ENCODE data around the gene TMEM120A.

DNA sequence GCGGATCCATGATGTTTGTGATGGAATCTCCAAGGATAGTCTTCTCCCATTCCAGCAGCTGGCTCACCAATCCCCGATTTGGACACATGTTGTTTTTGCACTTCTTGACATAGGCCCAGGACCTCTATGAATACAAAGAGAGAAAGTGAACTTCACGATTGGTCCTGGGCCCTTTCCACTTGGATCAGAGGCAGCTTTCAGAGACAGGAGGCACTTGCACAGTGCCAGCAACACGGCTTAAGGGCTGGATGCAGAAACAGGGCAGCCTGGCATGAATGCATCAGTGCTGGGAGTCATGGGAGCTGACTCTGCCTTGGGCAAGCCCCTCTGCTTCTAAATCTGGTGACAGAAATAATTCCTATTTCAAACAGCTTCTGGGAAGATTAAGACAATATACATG is 2.1 kb upstream of the TMEM120A start:
- TF ChIP-seq, protein P1, sequence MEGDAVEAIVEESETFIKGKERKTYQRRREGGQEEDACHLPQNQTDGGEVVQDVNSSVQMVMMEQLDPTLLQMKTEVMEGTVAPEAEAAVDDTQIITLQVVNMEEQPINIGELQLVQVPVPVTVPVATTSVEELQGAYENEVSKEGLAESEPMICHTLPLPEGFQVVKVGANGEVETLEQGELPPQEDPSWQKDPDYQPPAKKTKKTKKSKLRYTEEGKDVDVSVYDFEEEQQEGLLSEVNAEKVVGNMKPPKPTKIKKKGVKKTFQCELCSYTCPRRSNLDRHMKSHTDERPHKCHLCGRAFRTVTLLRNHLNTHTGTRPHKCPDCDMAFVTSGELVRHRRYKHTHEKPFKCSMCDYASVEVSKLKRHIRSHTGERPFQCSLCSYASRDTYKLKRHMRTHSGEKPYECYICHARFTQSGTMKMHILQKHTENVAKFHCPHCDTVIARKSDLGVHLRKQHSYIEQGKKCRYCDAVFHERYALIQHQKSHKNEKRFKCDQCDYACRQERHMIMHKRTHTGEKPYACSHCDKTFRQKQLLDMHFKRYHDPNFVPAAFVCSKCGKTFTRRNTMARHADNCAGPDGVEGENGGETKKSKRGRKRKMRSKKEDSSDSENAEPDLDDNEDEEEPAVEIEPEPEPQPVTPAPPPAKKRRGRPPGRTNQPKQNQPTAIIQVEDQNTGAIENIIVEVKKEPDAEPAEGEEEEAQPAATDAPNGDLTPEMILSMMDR (conservative IDR thresholded peaks at IDR 0.05; ENCODE audit: low read depth, low read length): no peak
- no peak for TF ChIP-seq EZH2 (IDR thresholded peaks at IDR 0.05; ENCODE audit: low read length, unreplicated experiment)
- TF ChIP-seq EZH2phosphoT487 (IDR thresholded peaks at IDR 0.05; ENCODE audit: borderline replicate concordance, low read length): no peak

Measured in PC-3 (cell line).